BJ (cell line): ENCODE data around the gene MEGF8. TPM values are rescaled to one million over a fixed set of nuclear protein-coding genes. Genes with fewer than 3 reads are reported as not detected.

Experiments
- CTCF ChIA-PET: fragments of 350-600 bp; formaldehyde crosslinking; extraction: SDS; loops from one replicate; lab custom pipeline; 2021; ENCODE audit warnings: antibody characterized with exemption, inconsistent platforms; lab: Yijun Ruan, JAX
- POLR2A ChIA-PET: fragments of 300-600 bp; sonication (Branson Sonifier 250); formaldehyde crosslinking; extraction: SDS; loops from one replicate; lab custom pipeline; 2021; ENCODE audit warnings: antibody characterized with exemption; lab: Charles Lee
- DNase-seq: peaks from one replicate; pipeline ENCODE4 v3.0.0-alpha.2; 2011; ENCODE audit warnings: low read depth
- H3K27me3 ChIP-seq: 2 replicates; pipeline ENCODE4 v1.6.0; 2011; ENCODE audit warnings: low read length; ENCODE audit not compliant: control insufficient read depth, insufficient read depth
- H3K36me3 ChIP-seq: 2 replicates; pipeline ENCODE4 v1.5.1; 2011; ENCODE audit warnings: low read length; ENCODE audit not compliant: control insufficient read depth, insufficient read depth
- H3K4me3 ChIP-seq: 2 replicates; pipeline ENCODE4 v1.5.1; 2011; ENCODE audit warnings: low read depth, mild to moderate bottlenecking, control low read depth, low read length
- polyA plus RNA-seq: library from polyadenylated mRNA; depleted of rRNA; stranded (reverse); fragments of >200 nt; gene quantifications from 2 replicates; pipeline ENCODE4 v1.2.3, GENCODE V29; 2011
- TF ChIP-seq, protein P1 (sequence below): IDR thresholded peaks from 2 replicates; pipeline ENCODE4 v1.5.1; 2011; ENCODE audit warnings: low read depth, mild to moderate bottlenecking, control low read depth, inconsistent platforms, low read length, moderate library complexity; ENCODE audit not compliant: insufficient read depth

MEGF8 gene
- polyA plus RNA-seq, 1 experiment, result 9.6 TPM

DNA sequence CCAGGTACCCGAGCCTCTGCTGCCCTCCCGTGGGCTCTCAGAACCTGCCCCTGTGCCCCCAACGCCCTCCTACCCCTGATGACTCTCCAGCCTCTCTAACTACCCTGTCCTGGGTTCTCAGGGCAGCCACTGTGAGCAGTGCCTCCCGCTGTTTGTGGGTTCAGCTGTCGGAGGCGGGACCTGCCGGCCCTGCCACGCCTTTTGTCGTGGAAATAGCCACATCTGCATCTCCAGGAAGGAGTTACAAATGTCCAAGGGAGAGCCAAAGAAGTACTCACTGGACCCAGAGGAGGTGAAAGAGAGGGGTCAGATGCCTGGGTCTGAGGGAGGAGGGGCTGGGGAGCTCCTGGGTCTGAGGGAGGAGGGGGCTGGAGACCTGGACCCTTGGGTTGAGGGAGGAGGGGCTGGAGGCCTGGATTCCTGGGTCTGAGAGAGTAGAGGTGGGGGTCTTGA, 44.7 kb downstream of the MEGF8 start:
- Histone ChIP-seq H3K4me3 (no peak overlapping the region), H3K27me3 (no peaks in the 10 kb centered on the region), H3K36me3 (no peaks in the 10 kb centered on the region; the same call in none of the 2 replicates)
- POLR2A ChIA-PET, result no interaction called here
- CTCF ChIA-PET, result no interaction called here
- DNase-seq, result no peak
- TF ChIP-seq, protein P1, sequence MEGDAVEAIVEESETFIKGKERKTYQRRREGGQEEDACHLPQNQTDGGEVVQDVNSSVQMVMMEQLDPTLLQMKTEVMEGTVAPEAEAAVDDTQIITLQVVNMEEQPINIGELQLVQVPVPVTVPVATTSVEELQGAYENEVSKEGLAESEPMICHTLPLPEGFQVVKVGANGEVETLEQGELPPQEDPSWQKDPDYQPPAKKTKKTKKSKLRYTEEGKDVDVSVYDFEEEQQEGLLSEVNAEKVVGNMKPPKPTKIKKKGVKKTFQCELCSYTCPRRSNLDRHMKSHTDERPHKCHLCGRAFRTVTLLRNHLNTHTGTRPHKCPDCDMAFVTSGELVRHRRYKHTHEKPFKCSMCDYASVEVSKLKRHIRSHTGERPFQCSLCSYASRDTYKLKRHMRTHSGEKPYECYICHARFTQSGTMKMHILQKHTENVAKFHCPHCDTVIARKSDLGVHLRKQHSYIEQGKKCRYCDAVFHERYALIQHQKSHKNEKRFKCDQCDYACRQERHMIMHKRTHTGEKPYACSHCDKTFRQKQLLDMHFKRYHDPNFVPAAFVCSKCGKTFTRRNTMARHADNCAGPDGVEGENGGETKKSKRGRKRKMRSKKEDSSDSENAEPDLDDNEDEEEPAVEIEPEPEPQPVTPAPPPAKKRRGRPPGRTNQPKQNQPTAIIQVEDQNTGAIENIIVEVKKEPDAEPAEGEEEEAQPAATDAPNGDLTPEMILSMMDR, result no peak

DNA sequence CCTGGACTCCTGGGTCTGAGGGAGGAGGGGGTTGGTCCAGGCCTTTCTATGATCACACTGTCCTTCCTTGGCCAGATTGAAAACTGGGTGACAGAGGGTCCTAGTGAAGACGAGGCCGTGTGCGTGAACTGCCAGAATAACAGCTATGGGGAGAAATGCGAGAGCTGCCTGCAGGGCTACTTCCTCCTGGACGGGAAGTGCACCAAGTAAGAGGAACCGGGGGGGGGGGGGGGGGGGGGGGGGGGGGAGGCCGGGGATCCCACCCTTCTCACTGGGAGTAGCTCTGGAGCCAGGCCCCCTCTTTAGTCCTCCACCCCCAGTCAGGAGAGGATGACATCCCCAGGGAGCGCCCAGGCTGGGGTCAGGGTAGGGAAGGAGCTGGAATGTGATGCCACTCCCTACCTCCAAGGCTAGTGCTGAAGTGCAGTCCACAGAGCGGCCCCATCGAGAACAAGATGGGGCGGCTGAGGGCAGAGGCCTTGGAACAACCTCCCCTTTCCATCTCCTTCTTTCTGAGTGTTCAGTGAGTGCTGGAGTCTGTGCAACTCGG, 45.3 kb downstream of the MEGF8 start:
- no peak for DNase-seq
- ChIA-PET POLR2A (no interaction called here), CTCF (no interaction called here)

DNA sequence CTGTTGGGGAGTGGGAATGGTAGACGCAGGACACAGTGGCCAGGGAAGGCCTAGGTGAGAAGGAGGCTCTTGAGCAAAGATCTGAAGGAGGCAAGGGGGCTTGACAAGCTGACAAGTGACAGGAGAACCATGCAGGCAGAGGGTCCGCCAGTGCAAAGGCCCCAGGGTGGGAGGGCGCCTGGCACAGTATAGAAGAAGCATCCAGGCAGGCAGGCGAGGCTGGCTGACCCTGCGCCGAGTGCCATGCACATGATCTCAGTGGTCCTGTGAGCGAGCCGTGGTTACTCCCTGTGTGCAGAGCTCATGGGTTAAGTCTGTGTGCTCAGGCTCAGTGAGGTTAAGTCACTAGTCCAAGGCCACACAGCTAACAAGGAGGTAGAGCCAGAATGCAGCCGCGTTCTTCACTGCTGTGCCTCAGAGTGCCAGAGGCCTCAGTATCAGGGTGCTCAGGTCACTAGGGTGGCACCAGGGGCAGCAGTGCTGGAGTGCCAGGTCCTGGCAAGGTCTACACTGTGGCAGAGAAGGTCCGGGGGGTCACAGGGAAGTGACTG, 49.5 kb downstream of the MEGF8 start:
- Histone ChIP-seq H3K36me3 (peaks cover 3% of the 10 kb centered on the region; the same call in 1 of the 2 replicates), H3K4me3 (no peak overlapping the region), H3K27me3 (no peaks in the 10 kb centered on the region)
- POLR2A ChIA-PET, result no interaction called here
- TF ChIP-seq, protein P1, result no peak
- no peak for DNase-seq
- CTCF ChIA-PET, result no interaction called here

More for the DNA sequence above, 45.3 kb downstream of the MEGF8 start:
- TF ChIP-seq, protein P1, result no peak
- H3K27me3 ChIP-seq, result no peaks in the 10 kb centered on the region
- H3K4me3 ChIP-seq, result no peak overlapping the region
- no peaks in the 10 kb centered on the region; the same call in none of the 2 replicates for H3K36me3 ChIP-seq

DNA sequence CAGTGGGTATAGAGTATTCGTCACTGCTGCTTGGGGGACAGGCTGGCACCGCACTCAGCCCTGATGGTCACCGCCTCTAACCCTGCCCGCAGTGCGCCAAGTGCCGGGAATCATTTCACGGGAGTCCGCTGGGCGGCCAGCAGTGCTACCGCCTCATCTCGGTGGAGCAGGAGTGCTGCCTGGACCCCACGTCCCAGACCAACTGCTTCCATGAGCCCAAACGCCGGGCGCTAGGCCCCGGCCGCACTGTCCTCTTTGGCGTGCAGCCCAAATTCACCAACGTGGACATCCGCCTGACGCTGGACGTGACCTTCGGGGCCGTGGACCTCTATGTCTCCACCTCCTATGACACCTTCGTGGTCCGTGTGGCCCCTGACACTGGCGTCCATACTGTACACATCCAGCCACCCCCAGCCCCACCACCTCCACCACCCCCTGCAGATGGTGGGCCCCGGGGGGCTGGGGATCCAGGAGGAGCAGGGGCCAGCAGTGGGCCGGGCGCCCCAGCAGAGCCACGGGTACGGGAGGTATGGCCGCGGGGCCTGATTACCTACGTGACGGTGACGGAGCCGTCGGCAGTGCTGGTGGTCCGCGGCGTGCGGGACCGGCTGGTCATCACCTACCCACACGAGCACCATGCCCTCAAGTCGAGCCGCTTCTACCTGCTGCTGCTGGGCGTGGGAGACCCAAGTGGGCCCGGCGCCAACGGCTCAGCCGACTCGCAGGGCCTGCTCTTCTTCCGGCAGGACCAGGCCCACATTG, 50.2 kb downstream of the MEGF8 start:
- Histone ChIP-seq H3K4me3 (no peak overlapping the region), H3K27me3 (no peaks in the 10 kb centered on the region), H3K36me3 (peaks cover 3% of the 10 kb centered on the region; the same call in 1 of the 2 replicates)
- ChIA-PET CTCF (no interaction called here), POLR2A (no interaction called here)
- DNase-seq, result no peak
- TF ChIP-seq, protein P1, result no peak

DNA sequence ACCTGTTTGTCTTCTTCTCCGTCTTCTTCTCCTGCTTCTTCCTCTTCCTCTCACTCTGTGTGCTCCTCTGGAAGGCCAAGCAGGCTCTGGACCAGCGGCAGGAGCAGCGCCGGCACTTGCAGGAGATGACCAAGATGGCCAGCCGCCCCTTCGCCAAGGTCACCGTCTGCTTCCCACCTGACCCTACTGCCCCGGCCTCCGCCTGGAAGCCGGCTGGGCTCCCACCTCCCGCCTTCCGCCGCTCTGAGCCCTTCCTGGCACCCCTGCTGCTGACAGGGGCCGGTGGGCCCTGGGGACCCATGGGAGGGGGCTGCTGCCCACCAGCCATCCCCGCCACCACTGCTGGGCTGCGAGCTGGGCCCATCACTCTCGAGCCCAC, 50.7 kb downstream of the MEGF8 start:
- POLR2A ChIA-PET, result no interaction called here
- CTCF ChIA-PET, result no interaction called here
- H3K4me3 ChIP-seq, result no peak overlapping the region
- H3K27me3 ChIP-seq, result no peaks in the 10 kb centered on the region
- TF ChIP-seq, protein P1, result no peak
- no peak for DNase-seq
- peaks cover 3% of the 10 kb centered on the region; the same call in 1 of the 2 replicates for H3K36me3 ChIP-seq
